ENCODE measurements around the gene GNB1. TPM values are rescaled to one million over a fixed set of nuclear protein-coding genes. Genes with fewer than 3 reads are reported as not detected.

The GNB1 gene
- total and polyA plus RNA-seq, 7 donors, result 119 to 197 (median 157) TPM

DNA sequence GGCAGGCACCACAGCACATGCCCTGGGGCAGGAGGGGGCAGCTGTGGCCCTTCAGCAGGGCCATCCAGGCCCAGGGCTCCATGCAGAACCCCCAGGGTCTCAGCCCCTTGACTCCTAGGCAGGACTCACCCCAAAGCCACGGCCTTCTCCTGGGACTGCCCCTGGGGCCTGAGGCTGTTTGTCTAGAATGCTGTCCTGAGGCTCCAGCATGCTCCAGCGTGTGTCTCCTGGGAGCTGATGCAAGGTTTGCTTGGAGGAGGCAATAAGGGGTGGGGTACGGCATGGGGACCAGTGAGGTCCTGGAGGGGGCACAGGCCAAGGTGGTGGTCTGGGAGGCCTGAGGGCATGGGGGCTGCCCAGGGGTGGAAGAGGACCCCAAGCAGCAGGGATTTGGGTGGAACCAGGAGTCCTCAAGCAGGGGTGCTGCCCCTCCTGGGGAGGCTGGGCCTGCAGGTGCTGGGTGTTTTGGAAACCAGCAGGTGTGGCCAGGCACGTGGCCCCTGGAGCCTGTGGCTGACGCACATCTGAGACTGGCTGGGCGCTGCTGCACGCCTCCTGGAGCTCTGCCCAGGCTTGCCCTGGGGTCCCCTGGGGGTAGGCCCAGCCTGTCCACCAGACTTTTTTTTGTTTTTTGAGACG lies 16.3 kb upstream of the GNB1 start:
- 62 to 75% methylated on average over 8 of the region's 8 CpGs for WGBS, 2 donors
- no peaks in the 10 kb centered on the region for H3K27me3 ChIP-seq
- TF ChIP-seq POLR2A (IDR thresholded peaks at IDR 0.05) (no peak), EP300 (IDR thresholded peaks at IDR 0.05) (no peak), POLR2AphosphoS5 (IDR thresholded peaks at IDR 0.05) (no peak), CTCF (IDR thresholded peaks at IDR 0.05) (no peak)
- intact Hi-C loops (cut with DNase I), result loop anchor here (5.0 kb wide), 2 partner anchors 215 to 395 kb away; partner anchors contain the start of genes ATAD3A and SLC35E2B
- H3K4me3 ChIP-seq, result no peak overlapping the region
- DNase-seq, result no peak
- peaks cover 0 to 31% (median 22%) of the 10 kb centered on the region in 4 donors for H3K4me1 ChIP-seq
- H3K27ac ChIP-seq, result no peak overlapping the region
- no peaks in the 10 kb centered on the region for H3K9me3 ChIP-seq
- H3K36me3 ChIP-seq, result no peaks in the 10 kb centered on the region

GRCh38 chr1:1906185-1907097 lies 15.6 kb upstream of the GNB1 start:
- Histone ChIP-seq H3K27ac (peak overlapping the region; percentile 36 to 56 (median 39)), H3K4me3 (no peak overlapping the region), H3K36me3 (no peaks in the 10 kb centered on the region), H3K4me1 (peaks cover 0 to 31% (median 22%) of the 10 kb centered on the region in 4 donors), H3K9me3 (no peaks in the 10 kb centered on the region), H3K27me3 (no peaks in the 10 kb centered on the region)
- TF ChIP-seq CTCF (IDR thresholded peaks at IDR 0.05) (peak; percentile 86 to 96 (median 91)), POLR2A (IDR thresholded peaks at IDR 0.05) (no peak), EP300 (IDR thresholded peaks at IDR 0.05) (no peak), POLR2AphosphoS5 (IDR thresholded peaks at IDR 0.05) (peak in 2 of 4 donors; percentile 29 to 37)
- whole genome bisulfite sequencing, 2 donors, result 21 to 27% methylated on average over 15 of the region's 15 CpGs
- intact Hi-C loops (cut with DNase I), result loop anchor here (5.0 kb wide), 2 partner anchors 214 to 394 kb away; partner anchors contain the start of genes ATAD3A and SLC35E2B
- peak; percentile 94 for DNase-seq

DNA sequence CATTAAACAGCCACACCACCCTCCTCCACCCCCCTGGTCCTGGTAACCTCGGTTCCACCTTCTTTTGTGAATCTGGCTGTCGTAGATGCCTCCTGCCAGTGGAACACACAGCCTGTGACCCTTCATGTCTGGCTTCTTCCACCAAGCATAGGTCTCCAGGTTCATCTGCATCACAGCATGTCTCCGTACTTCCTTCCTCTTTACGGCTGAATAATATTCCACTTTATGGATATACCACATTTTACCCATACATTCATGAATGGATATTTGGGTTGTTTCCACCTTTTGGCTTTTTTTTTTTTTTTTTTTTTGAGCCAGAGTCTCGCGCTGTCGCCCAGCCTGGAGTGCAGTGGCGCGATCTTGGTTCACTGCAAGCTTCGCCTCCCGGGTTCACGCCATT lies 12.3 kb upstream of the GNB1 start:
- Histone ChIP-seq H3K27ac (no peak overlapping the region), H3K4me3 (no peak overlapping the region), H3K27me3 (peaks cover 0 to 2% (median 0%) of the 10 kb centered on the region in 3 donors), H3K9me3 (no peaks in the 10 kb centered on the region), H3K4me1 (peaks cover 0 to 19% (median 11%) of the 10 kb centered on the region in 4 donors), H3K36me3 (no peaks in the 10 kb centered on the region)
- WGBS, 2 donors, result 89 to 98% methylated on average over 12 of the region's 12 CpGs
- intact Hi-C loops (cut with DNase I), result no loop called here
- TF ChIP-seq CTCF (IDR thresholded peaks at IDR 0.05), result no peak
- no peak for TF ChIP-seq POLR2AphosphoS5 (IDR thresholded peaks at IDR 0.05)
- DNase-seq, result no peak

DNA sequence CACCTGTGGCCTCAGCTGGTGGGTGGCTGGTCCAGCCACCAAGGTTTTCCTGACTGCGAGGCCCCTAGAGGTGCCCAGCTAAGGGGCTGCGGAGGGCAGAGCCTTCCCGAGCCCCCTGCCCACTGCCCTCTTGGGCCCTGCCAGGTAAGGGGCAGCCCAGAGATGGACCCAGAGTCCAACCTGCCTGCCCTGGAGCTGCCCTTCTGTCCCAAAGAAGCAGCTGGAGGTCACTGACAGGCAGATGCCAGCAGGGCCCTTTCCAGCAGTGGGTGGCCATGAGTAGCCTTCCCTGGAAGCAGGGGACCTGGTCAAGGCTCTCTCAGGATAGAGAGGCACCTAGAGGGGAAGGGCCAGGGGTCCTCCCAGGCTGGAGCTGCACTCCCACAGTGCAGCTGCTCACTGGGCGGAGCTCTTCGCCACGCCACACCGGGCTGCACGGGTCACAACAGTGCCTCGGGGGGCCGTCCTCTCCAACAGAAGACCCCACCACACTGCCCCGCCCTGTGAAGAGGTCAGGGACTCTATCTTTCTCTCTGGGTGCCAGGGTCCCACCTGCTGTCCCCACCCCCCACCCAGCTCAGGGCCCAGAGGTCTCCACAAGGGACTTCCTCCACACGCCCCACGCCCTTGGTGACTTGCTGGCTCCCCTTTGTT lies 10.9 kb upstream of the GNB1 start:
- no peak for DNase-seq
- peaks cover 0 to 10% (median 0%) of the 10 kb centered on the region in 4 donors for H3K4me1 ChIP-seq
- H3K9me3 ChIP-seq, result no peaks in the 10 kb centered on the region
- H3K36me3 ChIP-seq, result no peaks in the 10 kb centered on the region
- no peak overlapping the region for H3K27ac ChIP-seq
- 60 to 72% methylated on average over 13 of the region's 13 CpGs for WGBS, 2 donors
- TF ChIP-seq POLR2AphosphoS5 (IDR thresholded peaks at IDR 0.05) (no peak), POLR2A (IDR thresholded peaks at IDR 0.05) (no peak), EP300 (IDR thresholded peaks at IDR 0.05) (no peak), CTCF (IDR thresholded peaks at IDR 0.05) (no peak)
- intact Hi-C loops (cut with DNase I), result no loop called here
- no peak overlapping the region for H3K4me3 ChIP-seq
- peaks cover 0 to 4% (median under 1%) of the 10 kb centered on the region in 3 donors for H3K27me3 ChIP-seq

All from sigmoid colon (tissue), 7 donors.